Mesenchymal stem cell (in vitro differentiated cells and primary cell): Measurements from ENCODE around the gene SLC9A7.

Source experiments
- DNase-seq: peaks from one replicate; pipeline ENCODE4 v3.0.0-alpha.2; 2013
- H2AFZ ChIP-seq: one replicate; pipeline ENCODE4 v1.6.1; 2013; ENCODE audit warnings: low read depth, mild to moderate bottlenecking, control low read depth, inconsistent platforms, low read length, moderate library complexity
- H2AK5ac ChIP-seq: 2 replicates; pipeline ENCODE4 v1.6.1; 2013; ENCODE audit warnings: low read length, moderate library complexity, mild to moderate bottlenecking, inconsistent platforms; ENCODE audit not compliant: severe bottlenecking
- H2BK120ac ChIP-seq: one replicate; pipeline ENCODE4 v1.6.1; 2013; ENCODE audit warnings: low read depth, mild to moderate bottlenecking, inconsistent platforms, low read length, moderate library complexity
- H2BK12ac ChIP-seq, 2 experiments: one replicate each; pipeline ENCODE4 v1.6.1; 2013; ENCODE audit warnings: inconsistent platforms in 2 of 2, low read length in 2 of 2, mild to moderate bottlenecking in 2 of 2, moderate library complexity in 2 of 2, control low read depth in 1 of 2
- H2BK15ac ChIP-seq: one replicate; pipeline ENCODE4 v1.6.1; 2013; ENCODE audit warnings: mild to moderate bottlenecking, low read depth, inconsistent platforms; ENCODE audit not compliant: poor library complexity, severe bottlenecking
- H2BK5ac ChIP-seq: 2 replicates; pipeline ENCODE4 v1.6.1; 2013; ENCODE audit warnings: low read depth, mild to moderate bottlenecking, low read length, control low read depth, inconsistent platforms; ENCODE audit not compliant: poor library complexity, severe bottlenecking
- H3K14ac ChIP-seq, 2 experiments: one replicate each; pipeline ENCODE4 v1.6.1; 2013; ENCODE audit warnings: inconsistent platforms in 2 of 2, low read length in 2 of 2, control low read depth in 1 of 2, mild to moderate bottlenecking in 1 of 2, moderate library complexity in 1 of 2
- H3K18ac ChIP-seq, 2 experiments: one replicate each; pipeline ENCODE4 v1.6.1; 2013; ENCODE audit warnings: inconsistent platforms in 2 of 2, low read length in 2 of 2, control low read depth in 1 of 2, low read depth in 1 of 2, mild to moderate bottlenecking in 1 of 2
- H3K23ac ChIP-seq, 2 experiments: one replicate each; pipeline ENCODE4 v1.6.1; 2013; ENCODE audit warnings: inconsistent platforms in 2 of 2, low read length in 2 of 2, mild to moderate bottlenecking in 2 of 2, moderate library complexity in 2 of 2, control low read depth in 1 of 2
- H3K27ac ChIP-seq: 2 replicates; pipeline ENCODE4 v1.5.1; 2013; ENCODE audit warnings: mild to moderate bottlenecking, moderate library complexity, low read length, control low read depth, inconsistent platforms; ENCODE audit not compliant: poor library complexity, severe bottlenecking
- H3K27me3 ChIP-seq, 2 experiments: 2 replicates each; pipeline versions ENCODE4 v1.6.1 to v1.7.0; 2013; ENCODE audit warnings: low read length in 2 of 2, mild to moderate bottlenecking in 2 of 2, moderate library complexity in 2 of 2, control low read depth in 1 of 2, inconsistent platforms in 1 of 2; ENCODE audit not compliant: control insufficient read depth in 1 of 2, insufficient read depth in 1 of 2
- H3K36me3 ChIP-seq, 2 experiments: 2 replicates each; pipeline versions ENCODE4 v1.6.1 to v1.7.0; 2013; ENCODE audit warnings: low read length in 2 of 2, control low read depth in 1 of 2, inconsistent platforms in 1 of 2, low read depth in 1 of 2, mild to moderate bottlenecking in 1 of 2; ENCODE audit not compliant: insufficient read depth in 2 of 2, control insufficient read depth in 1 of 2
- H3K4ac ChIP-seq, 2 experiments: one replicate each; pipeline ENCODE4 v1.6.1; 2013; ENCODE audit warnings: inconsistent platforms in 2 of 2, low read length in 2 of 2, mild to moderate bottlenecking in 2 of 2, moderate library complexity in 2 of 2, control low read depth in 1 of 2, low read depth in 1 of 2
- H3K4me1 ChIP-seq: 2 replicates; pipeline ENCODE4 v1.6.1; 2013; ENCODE audit warnings: low read depth, low read length, control low read depth; ENCODE audit not compliant: control insufficient read depth, insufficient read depth
- H3K4me2 ChIP-seq: 2 replicates; pipeline ENCODE4 v1.6.1; 2013; ENCODE audit warnings: low read length, mild to moderate bottlenecking, inconsistent platforms; ENCODE audit not compliant: poor library complexity, severe bottlenecking
- H3K4me3 ChIP-seq, 2 experiments: 2 replicates each; pipeline versions ENCODE4 v1.5.1 to v1.7.0; 2013; ENCODE audit warnings: low read length in 2 of 2, mild to moderate bottlenecking in 2 of 2, control low read depth in 1 of 2, low read depth in 1 of 2; ENCODE audit not compliant: insufficient read depth in 1 of 2
- H3K79me1 ChIP-seq: replicated peaks from 2 replicates; pipeline ENCODE4 v1.6.1; 2013; ENCODE audit warnings: mild to moderate bottlenecking, control low read depth, low read length, inconsistent platforms; ENCODE audit not compliant: poor library complexity, severe bottlenecking
- H3K9ac ChIP-seq: 2 replicates; pipeline ENCODE4 v1.7.0; 2013; ENCODE audit warnings: mild to moderate bottlenecking, low read length, moderate library complexity
- H3K9me3 ChIP-seq: 2 replicates; pipeline ENCODE4 v1.7.0; 2013; ENCODE audit warnings: mild to moderate bottlenecking, low read length; ENCODE audit not compliant: control insufficient read depth
- H4K8ac ChIP-seq: one replicate; pipeline ENCODE4 v1.6.1; 2013; ENCODE audit warnings: inconsistent platforms, mild to moderate bottlenecking, low read length, moderate library complexity
- H4K91ac ChIP-seq: one replicate; pipeline ENCODE4 v1.6.1; 2013; ENCODE audit warnings: mild to moderate bottlenecking, low read length, inconsistent platforms
- WGBS: methylation state at CpG from one replicate; pipeline ENCODE4 v1.1.7; 2013; ENCODE audit warnings: mixed read lengths; 5-methylcytosine and 5-hydroxymethylcytosine counted together

SLC9A7 gene

GRCh38 chrX:46643636-46644035, 115.3 kb downstream of the SLC9A7 start:
- Histone ChIP-seq H2AFZ (no peak overlapping the region), H3K4me3 (no peak overlapping the region), H3K9me3 (no peaks in the 10 kb centered on the region), H2BK15ac (no peak overlapping the region), H3K4ac (no peak overlapping the region), H4K8ac (no peak overlapping the region), H2BK5ac (no peak overlapping the region), H2BK12ac (no peak overlapping the region), H3K14ac (no peak overlapping the region), H3K27me3 (peaks cover 0 to 27% of the 10 kb centered on the region in 2 experiments), H3K36me3 (peaks cover 10 to 33% of the 10 kb centered on the region in 2 experiments), H3K4me2 (no peak overlapping the region), H3K4me1 (no peaks in the 10 kb centered on the region), H3K18ac (no peak overlapping the region), H3K27ac (no peak overlapping the region), H2AK5ac (no peak overlapping the region), H4K91ac (no peak overlapping the region), H3K9ac (no peak overlapping the region), H3K79me1 (no peaks in the 10 kb centered on the region), H3K23ac (no peak overlapping the region), H2BK120ac (no peak overlapping the region)
- 100% methylated on average over 1 of the region's 3 CpGs for WGBS
- no peak for DNase-seq

DNA sequence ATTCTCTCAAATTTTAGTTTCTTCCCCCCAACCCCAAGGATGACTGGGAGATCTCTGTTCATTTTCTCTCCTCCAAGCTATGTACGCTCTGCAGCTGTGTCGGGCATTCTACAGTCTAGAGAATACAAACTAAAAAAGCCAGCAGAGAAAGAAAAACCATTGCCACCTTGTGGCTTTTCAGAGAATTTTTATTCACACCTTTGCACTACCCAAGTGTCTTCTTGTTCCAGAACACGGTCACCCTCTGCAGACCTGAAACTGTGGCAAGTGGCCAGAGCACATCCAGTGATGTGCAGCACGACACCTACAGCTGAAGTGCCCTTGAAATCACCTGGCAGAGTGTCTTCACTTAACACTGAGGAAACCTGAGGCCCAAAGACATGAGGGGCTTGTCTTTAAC, 116.8 kb downstream of the SLC9A7 start:
- DNase-seq = peak; percentile 54

DNA sequence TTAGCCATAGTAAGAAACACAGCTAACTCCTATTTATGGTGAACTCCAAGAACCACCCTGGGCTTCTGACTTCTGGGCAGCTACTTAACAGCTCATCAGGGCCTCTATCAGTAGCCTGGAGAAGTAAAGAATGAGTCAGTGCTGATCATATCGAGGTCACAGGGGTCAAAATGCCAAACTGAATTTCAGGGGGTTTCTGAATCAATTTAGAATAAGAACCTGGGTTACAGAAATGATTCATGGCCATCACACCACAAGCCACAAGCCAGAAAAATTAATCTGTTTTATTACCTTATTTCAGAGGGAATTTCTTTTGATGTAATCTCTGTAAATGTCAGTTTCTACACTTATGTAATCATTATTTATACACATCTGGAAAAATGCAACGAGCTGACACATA, 121.0 kb downstream of the SLC9A7 start:
- H2BK5ac ChIP-seq = no peak overlapping the region
- DNase-seq = no peak
- peaks cover 0 to 6% of the 10 kb centered on the region in 2 experiments for H3K36me3 ChIP-seq
- H4K91ac ChIP-seq = no peak overlapping the region
- peaks cover 0 to 16% of the 10 kb centered on the region in 2 experiments for H3K27me3 ChIP-seq
- no peak overlapping the region for H2BK15ac ChIP-seq
- H3K9me3 ChIP-seq = no peaks in the 10 kb centered on the region
- H3K27ac ChIP-seq = no peak overlapping the region
- H2BK12ac ChIP-seq = no peak overlapping the region
- no peak overlapping the region for H2BK120ac ChIP-seq
- H3K4me1 ChIP-seq = no peaks in the 10 kb centered on the region
- no CpG with 5 or more reads among the region's 2 CpGs for WGBS
- H3K79me1 ChIP-seq = no peaks in the 10 kb centered on the region
- no peak overlapping the region for H3K18ac ChIP-seq
- no peak overlapping the region for H3K23ac ChIP-seq
- H4K8ac ChIP-seq = no peak overlapping the region
- no peak overlapping the region for H3K14ac ChIP-seq
- H2AK5ac ChIP-seq = no peak overlapping the region
- no peak overlapping the region for H3K4ac ChIP-seq
- no peak overlapping the region for H2AFZ ChIP-seq
- H3K9ac ChIP-seq = no peak overlapping the region
- no peak overlapping the region for H3K4me3 ChIP-seq
- no peak overlapping the region for H3K4me2 ChIP-seq

More for the DNA sequence above, 116.8 kb downstream of the SLC9A7 start:
- no peaks in the 10 kb centered on the region for H3K79me1 ChIP-seq
- H3K4me1 ChIP-seq = no peaks in the 10 kb centered on the region
- H3K4ac ChIP-seq = no peak overlapping the region
- no peak overlapping the region for H3K23ac ChIP-seq
- no peak overlapping the region for H3K4me2 ChIP-seq
- H2AK5ac ChIP-seq = no peak overlapping the region
- no peak overlapping the region for H3K9ac ChIP-seq
- H2BK12ac ChIP-seq = no peak overlapping the region
- no peak overlapping the region for H4K8ac ChIP-seq
- 67% methylated on average over 4 of the region's 4 CpGs for WGBS
- peaks cover 0 to 23% of the 10 kb centered on the region in 2 experiments for H3K27me3 ChIP-seq
- no peak overlapping the region for H3K18ac ChIP-seq
- no peak overlapping the region for H2BK15ac ChIP-seq
- no peak overlapping the region for H2BK5ac ChIP-seq
- no peak overlapping the region for H3K4me3 ChIP-seq
- H3K36me3 ChIP-seq = peaks cover 9 to 20% of the 10 kb centered on the region in 2 experiments
- H3K27ac ChIP-seq = no peak overlapping the region
- no peak overlapping the region for H3K14ac ChIP-seq
- no peak overlapping the region for H2BK120ac ChIP-seq
- no peaks in the 10 kb centered on the region for H3K9me3 ChIP-seq
- no peak overlapping the region for H2AFZ ChIP-seq
- H4K91ac ChIP-seq = no peak overlapping the region

- Histone ChIP-seq H4K8ac (no peak overlapping the region), H3K79me1 (no peaks in the 10 kb centered on the region), H3K27me3 (peaks cover 0 to 9% of the 10 kb centered on the region in 2 experiments), H3K14ac (no peak overlapping the region), H2AK5ac (no peak overlapping the region), H3K23ac (no peak overlapping the region), H3K9me3 (no peaks in the 10 kb centered on the region), H2BK5ac (no peak overlapping the region), H3K4me1 (no peaks in the 10 kb centered on the region), H2BK15ac (no peak overlapping the region), H3K4me2 (no peak overlapping the region), H2AFZ (no peak overlapping the region), H3K36me3 (peaks cover 0 to 1% of the 10 kb centered on the region in 2 experiments), H3K9ac (peak overlapping the region; percentile 16), H3K4ac (no peak overlapping the region), H4K91ac (no peak overlapping the region), H3K18ac (no peak overlapping the region), H2BK120ac (no peak overlapping the region), H2BK12ac (no peak overlapping the region), H3K27ac (no peak overlapping the region), H3K4me3 (no peak overlapping the region)
- WGBS = 91% methylated on average over 4 of the region's 6 CpGs
- DNase-seq = no peak
These were observed 122.7 kb downstream of the SLC9A7 start for GRCh38 chrX:46636223-46636622.
